RWPE2 (cell line): ENCODE measurements around the gene LEMD3.

Experiments used
- ATAC-seq: fragments of 200-7000 bp; cut with Tn5 transposase; 3 replicates; pipeline ENCODE4 v1.9.1; 2021; ENCODE audit warnings: low read depth
- DNase-seq: peaks from one replicate; pipeline ENCODE4 v3.0.0-alpha.2; 2020; ENCODE audit warnings: low spot score
- H3K27ac ChIP-seq: fragments of 450-650 bp; 2 replicates; pipeline ENCODE4 v1.5.1; 2017; ENCODE audit warnings: mild to moderate bottlenecking; ENCODE audit not compliant: poor library complexity, severe bottlenecking
- H3K27me3 ChIP-seq: fragments of 250-450 bp; sonication (Bioruptor Pico); 2 replicates; pipeline ENCODE4 v1.5.1; 2021; ENCODE audit warnings: mild to moderate bottlenecking, moderate library complexity; ENCODE audit not compliant: insufficient read depth, poor library complexity, severe bottlenecking
- H3K36me3 ChIP-seq: fragments of 250-450 bp; sonication (Bioruptor Pico); 2 replicates; pipeline ENCODE4 v1.5.1; 2020; ENCODE audit warnings: low read depth, mild to moderate bottlenecking, moderate library complexity
- H3K4me1 ChIP-seq: fragments of 250-450 bp; sonication (Bioruptor Pico); 2 replicates; pipeline ENCODE4 v1.5.1; 2021; ENCODE audit warnings: mild to moderate bottlenecking, moderate library complexity; ENCODE audit not compliant: insufficient read depth, poor library complexity, severe bottlenecking
- H3K4me3 ChIP-seq: fragments of 250-450 bp; sonication (Bioruptor Pico); 2 replicates; pipeline ENCODE4 v1.5.1; 2021; ENCODE audit warnings: mild to moderate bottlenecking, moderate library complexity; ENCODE audit not compliant: severe bottlenecking
- H3K9me3 ChIP-seq: fragments of 250-450 bp; sonication (Bioruptor Pico); 2 replicates; pipeline ENCODE4 v1.5.1; 2021; ENCODE audit warnings: mild to moderate bottlenecking, moderate library complexity; ENCODE audit not compliant: severe bottlenecking
- TF ChIP-seq, protein P1 (sequence below): fragments of 450-650 bp; IDR thresholded peaks from one replicate; pipeline ENCODE4 v1.5.1; 2017; ENCODE audit warnings: mild to moderate bottlenecking, moderate library complexity; ENCODE audit not compliant: poor library complexity, severe bottlenecking

LEMD3 gene

DNA sequence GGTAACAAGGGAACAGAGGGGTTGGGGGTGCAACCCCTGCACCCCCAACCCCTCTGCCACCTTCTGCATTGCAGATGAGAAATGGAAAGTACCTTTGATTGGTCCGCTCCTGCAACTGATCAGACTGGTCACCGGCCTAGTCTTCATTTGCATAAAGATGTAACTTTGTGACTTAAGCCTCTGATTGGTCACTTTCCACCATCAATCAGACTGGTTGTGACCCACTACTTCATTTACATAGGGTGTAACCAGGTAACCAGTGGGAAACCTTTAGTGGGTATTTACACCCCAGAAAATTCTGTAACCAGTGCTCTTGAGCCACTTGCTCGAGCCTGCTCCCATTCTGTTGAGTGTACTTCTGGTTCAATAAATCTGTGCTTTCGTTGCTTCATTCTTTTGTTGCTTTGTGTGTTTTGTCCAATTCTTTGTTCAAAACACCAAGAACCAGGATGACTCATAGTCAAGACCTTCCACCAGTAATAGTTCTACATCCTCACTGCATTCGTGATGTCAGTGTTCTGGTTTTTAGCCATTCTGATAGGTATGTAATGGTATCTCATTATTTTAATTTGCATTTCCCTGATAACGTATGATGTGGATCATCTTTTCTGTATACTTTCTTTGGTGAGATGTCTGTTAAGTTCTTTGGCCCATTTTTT lies 30.8 kb downstream of the LEMD3 start:
- no peak for ATAC-seq

DNA sequence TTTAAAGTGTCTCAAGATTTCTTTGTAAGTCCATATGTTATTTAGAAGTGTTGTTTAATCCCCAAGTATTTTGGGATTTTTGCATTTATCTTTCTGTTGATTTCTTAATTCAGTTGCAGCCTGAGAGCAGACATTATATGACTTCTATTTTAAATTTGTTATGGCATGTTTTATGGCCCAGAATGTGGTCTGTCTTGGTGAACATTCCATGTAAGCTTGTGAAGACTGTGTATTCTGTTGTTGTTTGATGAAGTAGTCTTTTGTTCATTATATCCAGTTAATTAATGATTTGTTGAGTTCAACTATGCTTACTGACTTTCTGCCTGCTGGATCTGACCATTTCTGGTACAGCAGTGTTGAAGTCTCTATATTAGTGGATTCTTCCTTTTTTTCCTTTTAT lies 34.0 kb downstream of the LEMD3 start:
- no peaks in the 10 kb centered on the region for H3K4me1 ChIP-seq
- H3K36me3 ChIP-seq, result no peaks in the 10 kb centered on the region; the same call in 1 of the 2 replicates
- no peak overlapping the region for H3K4me3 ChIP-seq
- TF ChIP-seq, protein P1, sequence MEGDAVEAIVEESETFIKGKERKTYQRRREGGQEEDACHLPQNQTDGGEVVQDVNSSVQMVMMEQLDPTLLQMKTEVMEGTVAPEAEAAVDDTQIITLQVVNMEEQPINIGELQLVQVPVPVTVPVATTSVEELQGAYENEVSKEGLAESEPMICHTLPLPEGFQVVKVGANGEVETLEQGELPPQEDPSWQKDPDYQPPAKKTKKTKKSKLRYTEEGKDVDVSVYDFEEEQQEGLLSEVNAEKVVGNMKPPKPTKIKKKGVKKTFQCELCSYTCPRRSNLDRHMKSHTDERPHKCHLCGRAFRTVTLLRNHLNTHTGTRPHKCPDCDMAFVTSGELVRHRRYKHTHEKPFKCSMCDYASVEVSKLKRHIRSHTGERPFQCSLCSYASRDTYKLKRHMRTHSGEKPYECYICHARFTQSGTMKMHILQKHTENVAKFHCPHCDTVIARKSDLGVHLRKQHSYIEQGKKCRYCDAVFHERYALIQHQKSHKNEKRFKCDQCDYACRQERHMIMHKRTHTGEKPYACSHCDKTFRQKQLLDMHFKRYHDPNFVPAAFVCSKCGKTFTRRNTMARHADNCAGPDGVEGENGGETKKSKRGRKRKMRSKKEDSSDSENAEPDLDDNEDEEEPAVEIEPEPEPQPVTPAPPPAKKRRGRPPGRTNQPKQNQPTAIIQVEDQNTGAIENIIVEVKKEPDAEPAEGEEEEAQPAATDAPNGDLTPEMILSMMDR, result no peak
- no peak overlapping the region for H3K27ac ChIP-seq
- DNase-seq, result no peak
- H3K27me3 ChIP-seq, result no peaks in the 10 kb centered on the region
- no peak for ATAC-seq
- no peaks in the 10 kb centered on the region for H3K9me3 ChIP-seq

More for the DNA sequence above, 30.8 kb downstream of the LEMD3 start:
- no peaks in the 10 kb centered on the region for H3K4me1 ChIP-seq
- H3K4me3 ChIP-seq, result no peak overlapping the region
- no peak for DNase-seq
- H3K9me3 ChIP-seq, result no peaks in the 10 kb centered on the region
- no peaks in the 10 kb centered on the region for H3K27me3 ChIP-seq
- H3K36me3 ChIP-seq, result peaks cover 6% of the 10 kb centered on the region
- TF ChIP-seq, protein P1, result no peak
- no peak overlapping the region for H3K27ac ChIP-seq

DNA sequence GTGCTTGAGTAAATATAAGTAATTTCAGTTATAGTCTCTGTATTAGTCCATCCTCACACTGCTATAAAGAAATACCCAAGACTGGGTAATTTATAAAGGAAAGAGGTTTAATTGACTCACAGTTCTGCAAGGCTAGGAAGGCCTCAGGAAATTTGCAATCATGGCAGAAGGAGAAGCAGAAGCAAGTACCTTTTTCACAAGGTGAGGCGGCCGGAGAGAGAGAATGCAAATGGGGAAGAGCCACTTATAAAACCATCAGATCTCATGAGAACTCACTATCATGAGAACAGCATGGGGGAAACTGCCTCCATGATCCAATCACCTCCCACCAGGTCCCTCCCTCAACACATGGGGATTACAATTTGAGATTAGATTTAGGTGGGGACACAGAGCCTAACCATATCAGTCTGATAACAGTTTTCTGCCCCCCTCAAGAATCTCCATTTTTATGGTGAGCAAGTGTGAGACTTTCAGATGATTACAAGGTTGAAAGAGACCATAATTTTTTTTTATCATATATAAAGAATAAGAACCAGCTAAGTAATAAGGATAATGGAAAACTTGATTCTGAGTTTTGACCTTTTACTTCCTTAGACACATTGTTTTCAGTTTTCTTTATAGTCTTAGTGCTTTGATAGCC lies 35.6 kb downstream of the LEMD3 start:
- Histone ChIP-seq H3K27ac (no peak overlapping the region), H3K9me3 (no peaks in the 10 kb centered on the region), H3K27me3 (no peaks in the 10 kb centered on the region), H3K4me3 (no peak overlapping the region), H3K36me3 (no peaks in the 10 kb centered on the region), H3K4me1 (peaks cover 9% of the 10 kb centered on the region)
- TF ChIP-seq, protein P1, result no peak
- no peak for DNase-seq
- no peak for ATAC-seq

DNA sequence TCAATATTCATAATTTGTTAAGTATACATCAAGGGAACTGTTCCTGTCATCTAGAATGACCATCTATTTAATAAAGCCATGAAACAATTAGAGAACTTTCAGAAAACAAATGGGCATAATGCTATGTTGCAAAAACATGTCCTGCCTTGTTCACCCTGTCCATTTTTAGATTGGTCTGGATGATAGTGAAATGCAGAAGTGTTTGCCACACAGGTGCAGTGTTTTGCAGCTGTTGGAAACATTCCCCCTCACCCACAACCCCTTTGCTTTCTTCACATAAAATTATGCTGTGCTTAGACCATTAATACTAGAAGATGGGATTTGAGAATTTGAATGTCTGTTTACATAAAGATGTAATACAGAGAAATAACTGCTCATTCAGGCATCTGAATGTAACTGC lies 36.5 kb downstream of the LEMD3 start:
- H3K4me3 ChIP-seq, result no peak overlapping the region

More for the DNA sequence above, 36.5 kb downstream of the LEMD3 start:
- TF ChIP-seq, protein P1, result no peak
- Histone ChIP-seq H3K4me1 (peaks cover 9% of the 10 kb centered on the region), H3K36me3 (0 out of 2 replicates have a peak, but pooled peaks cover under 1% of the 10 kb centered on the region), H3K9me3 (no peaks in the 10 kb centered on the region), H3K27me3 (no peaks in the 10 kb centered on the region), H3K27ac (no peak overlapping the region)
- ATAC-seq, result no peak
- no peak for DNase-seq
